Choroid plexus epithelial cell (primary cell): ENCODE measurements around the gene SEZ6L.

Source experiments
- DNase-seq: peaks from one replicate; pipeline ENCODE4 v3.0.0-alpha.2; 2010; ENCODE audit warnings: low read depth
- H3K4me3 ChIP-seq: 2 replicates; pipeline ENCODE4 v1.5.1; 2011; ENCODE audit warnings: low read depth, mild to moderate bottlenecking, control low read depth, low read length, moderate library complexity
- TF ChIP-seq, protein P1 (sequence below): conservative IDR thresholded peaks from 2 replicates; pipeline ENCODE4 v1.5.1; 2011; ENCODE audit warnings: low read depth, mild to moderate bottlenecking, control low read depth, inconsistent platforms, low read length, moderate library complexity

Gene SEZ6L

DNA sequence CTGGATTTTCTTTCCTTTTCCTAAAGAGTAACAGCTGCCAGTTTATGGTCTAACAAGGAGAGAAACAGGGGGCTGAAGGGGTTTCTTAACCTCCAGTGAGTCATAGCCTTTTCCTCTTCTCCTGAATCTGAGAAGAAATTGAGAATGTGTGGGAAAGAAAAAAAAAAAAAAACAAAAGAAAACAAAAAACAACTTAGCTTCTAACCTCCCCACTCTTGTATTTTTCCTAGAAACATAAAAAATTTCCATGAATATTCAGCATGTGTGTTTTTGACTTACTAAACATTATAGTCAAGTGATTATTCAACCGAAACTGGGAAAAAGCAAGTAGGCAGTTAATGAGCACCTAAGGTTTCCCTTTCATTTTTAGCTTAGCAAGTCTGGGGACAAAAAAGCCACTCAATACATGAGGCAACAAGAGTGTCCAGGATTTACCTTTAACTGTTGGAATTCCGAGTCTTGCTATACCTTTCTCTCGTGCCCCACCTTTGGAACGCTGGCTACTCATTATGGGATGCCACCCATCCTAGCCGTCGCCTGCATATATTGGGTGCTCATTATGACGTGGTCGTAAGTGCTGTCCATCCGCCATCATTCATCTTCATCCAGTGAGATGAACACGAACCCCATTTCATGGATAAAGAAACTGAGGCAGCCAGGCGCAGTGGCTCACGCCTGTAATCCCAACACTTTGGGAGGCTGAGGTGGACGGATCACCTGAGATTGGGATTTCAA, 262.2 kb downstream of the SEZ6L start:
- peak; percentile 9 for DNase-seq
- TF ChIP-seq, protein P1, sequence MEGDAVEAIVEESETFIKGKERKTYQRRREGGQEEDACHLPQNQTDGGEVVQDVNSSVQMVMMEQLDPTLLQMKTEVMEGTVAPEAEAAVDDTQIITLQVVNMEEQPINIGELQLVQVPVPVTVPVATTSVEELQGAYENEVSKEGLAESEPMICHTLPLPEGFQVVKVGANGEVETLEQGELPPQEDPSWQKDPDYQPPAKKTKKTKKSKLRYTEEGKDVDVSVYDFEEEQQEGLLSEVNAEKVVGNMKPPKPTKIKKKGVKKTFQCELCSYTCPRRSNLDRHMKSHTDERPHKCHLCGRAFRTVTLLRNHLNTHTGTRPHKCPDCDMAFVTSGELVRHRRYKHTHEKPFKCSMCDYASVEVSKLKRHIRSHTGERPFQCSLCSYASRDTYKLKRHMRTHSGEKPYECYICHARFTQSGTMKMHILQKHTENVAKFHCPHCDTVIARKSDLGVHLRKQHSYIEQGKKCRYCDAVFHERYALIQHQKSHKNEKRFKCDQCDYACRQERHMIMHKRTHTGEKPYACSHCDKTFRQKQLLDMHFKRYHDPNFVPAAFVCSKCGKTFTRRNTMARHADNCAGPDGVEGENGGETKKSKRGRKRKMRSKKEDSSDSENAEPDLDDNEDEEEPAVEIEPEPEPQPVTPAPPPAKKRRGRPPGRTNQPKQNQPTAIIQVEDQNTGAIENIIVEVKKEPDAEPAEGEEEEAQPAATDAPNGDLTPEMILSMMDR = no peak
- no peak overlapping the region for H3K4me3 ChIP-seq

DNA sequence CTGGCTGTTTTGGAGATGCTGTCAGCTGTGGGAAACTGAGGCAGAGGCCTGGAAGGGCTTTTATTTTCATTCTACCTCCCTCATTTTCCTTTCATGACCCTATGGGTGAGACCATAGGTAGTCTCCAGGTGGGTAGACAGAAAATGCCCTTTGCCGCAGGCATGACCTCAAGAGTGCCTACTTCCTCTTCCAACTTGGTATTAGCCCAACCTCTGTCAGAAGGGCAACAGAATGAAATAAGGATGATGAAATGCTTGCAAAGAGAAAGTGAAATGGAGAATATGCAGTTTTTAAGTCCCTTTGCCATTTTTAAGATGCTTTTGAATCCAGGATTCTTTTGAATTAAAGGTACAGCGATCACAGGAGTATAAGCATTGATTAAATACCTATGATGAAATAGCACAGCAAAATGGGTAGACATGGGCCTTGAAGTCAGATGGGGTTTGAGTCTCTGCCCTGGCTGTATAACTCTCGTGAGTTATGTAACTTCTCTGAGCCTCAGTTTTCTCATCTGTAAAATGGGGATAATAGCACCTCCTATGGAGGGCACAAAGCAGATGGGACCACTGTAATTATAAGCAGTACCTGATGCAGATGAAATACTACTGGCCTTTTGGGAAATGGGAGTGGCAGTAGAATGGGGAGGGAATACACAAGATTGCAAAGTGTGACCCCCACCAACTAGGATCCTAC, 263.5 kb downstream of the SEZ6L start:
- no peak for DNase-seq
- TF ChIP-seq, protein P1 = no peak
- no peak overlapping the region for H3K4me3 ChIP-seq
